22Rv1 (cell line): ENCODE results near the gene DPYSL4.

Source experiments
- ZFX ChIP-seq: fragments of 450-650 bp; IDR thresholded peaks from 2 replicates; pipeline ENCODE4 v1.6.1; 2017; ENCODE audit warnings: antibody characterized with exemption, borderline replicate concordance
- TF ChIP-seq, protein P1 (sequence below): fragments of 450-650 bp; IDR thresholded peaks from 2 replicates; pipeline ENCODE4 v1.5.1; 2017; ENCODE audit warnings: mild to moderate bottlenecking

- TF ChIP-seq, protein P1, sequence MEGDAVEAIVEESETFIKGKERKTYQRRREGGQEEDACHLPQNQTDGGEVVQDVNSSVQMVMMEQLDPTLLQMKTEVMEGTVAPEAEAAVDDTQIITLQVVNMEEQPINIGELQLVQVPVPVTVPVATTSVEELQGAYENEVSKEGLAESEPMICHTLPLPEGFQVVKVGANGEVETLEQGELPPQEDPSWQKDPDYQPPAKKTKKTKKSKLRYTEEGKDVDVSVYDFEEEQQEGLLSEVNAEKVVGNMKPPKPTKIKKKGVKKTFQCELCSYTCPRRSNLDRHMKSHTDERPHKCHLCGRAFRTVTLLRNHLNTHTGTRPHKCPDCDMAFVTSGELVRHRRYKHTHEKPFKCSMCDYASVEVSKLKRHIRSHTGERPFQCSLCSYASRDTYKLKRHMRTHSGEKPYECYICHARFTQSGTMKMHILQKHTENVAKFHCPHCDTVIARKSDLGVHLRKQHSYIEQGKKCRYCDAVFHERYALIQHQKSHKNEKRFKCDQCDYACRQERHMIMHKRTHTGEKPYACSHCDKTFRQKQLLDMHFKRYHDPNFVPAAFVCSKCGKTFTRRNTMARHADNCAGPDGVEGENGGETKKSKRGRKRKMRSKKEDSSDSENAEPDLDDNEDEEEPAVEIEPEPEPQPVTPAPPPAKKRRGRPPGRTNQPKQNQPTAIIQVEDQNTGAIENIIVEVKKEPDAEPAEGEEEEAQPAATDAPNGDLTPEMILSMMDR, result no peak
- TF ChIP-seq ZFX, result no peak
Observed at GRCh38 chr10:132210766-132211165, 24.0 kb downstream of the DPYSL4 start.
